Liver (tissue), 9 donors: ENCODE data around the gene RUNX1. TPM values are rescaled to one million over a fixed set of nuclear protein-coding genes. Genes with fewer than 3 reads are reported as not detected.

ENCODE experiments used
- DNase-seq: peaks from one replicate; pipeline ENCODE4 v3.0.0-alpha.2; 2017; ENCODE audit warnings: low spot score
- H3K27ac ChIP-seq, 2 donors: one replicate each; pipeline ENCODE4 v1.7.0; 2013; ENCODE audit warnings: inconsistent platforms in 2 of 2, low read length in 2 of 2, control low read depth in 1 of 2, low read depth in 1 of 2, mild to moderate bottlenecking in 1 of 2
- H3K27me3 ChIP-seq, 4 donors: one replicate each; pipeline versions ENCODE4 v1.6.1 to v1.7.0; 2013; ENCODE audit warnings: low read length in 3 of 4, inconsistent platforms in 1 of 4, mild to moderate bottlenecking in 1 of 4, moderate library complexity in 1 of 4; ENCODE audit not compliant: control insufficient read depth in 4 of 4, insufficient read depth in 4 of 4
- H3K36me3 ChIP-seq, 4 donors: one replicate each; pipeline versions ENCODE4 v1.6.1 to v1.7.0; 2013; ENCODE audit warnings: low read length in 3 of 4, mild to moderate bottlenecking in 3 of 4, low read depth in 1 of 4, moderate library complexity in 1 of 4; ENCODE audit not compliant: control insufficient read depth in 4 of 4, insufficient read depth in 3 of 4
- H3K4me1 ChIP-seq, 4 donors: one replicate each; pipeline versions ENCODE4 v1.6.1 to v1.7.0; 2013; ENCODE audit warnings: low read length in 3 of 4, mild to moderate bottlenecking in 3 of 4, moderate library complexity in 1 of 4; ENCODE audit not compliant: control insufficient read depth in 4 of 4, insufficient read depth in 4 of 4
- H3K4me3 ChIP-seq, 3 donors: one replicate each; pipeline versions ENCODE4 v1.6.1 to v1.7.0; 2013; ENCODE audit warnings: low read length in 3 of 3, control low read depth in 1 of 3, low read depth in 1 of 3, mild to moderate bottlenecking in 1 of 3
- H3K9ac ChIP-seq, 2 donors: one replicate each; pipeline ENCODE4 v1.7.0; 2013; ENCODE audit warnings: low read length in 2 of 2, mild to moderate bottlenecking in 2 of 2, moderate library complexity in 2 of 2, control low read depth in 1 of 2, low read depth in 1 of 2
- H3K9me3 ChIP-seq, 4 donors: one replicate each; pipeline versions ENCODE4 v1.6.1 to v1.7.0; 2013; ENCODE audit warnings: low read length in 3 of 4; ENCODE audit not compliant: control insufficient read depth in 4 of 4
- ATF3 ChIP-seq: IDR thresholded peaks from 2 replicates; pipeline ENCODE4 v1.6.1; 2016; ENCODE audit warnings: antibody characterized with exemption
- CTCF ChIP-seq: fragments of 150-350 bp; IDR thresholded peaks from 2 replicates; pipeline ENCODE4 v1.5.1; 2017; ENCODE audit warnings: improper control_type of control experiment, low read depth, low read length; ENCODE audit not compliant: missing input control
- EGR1 ChIP-seq, 2 donors: IDR thresholded peaks; 2 replicates each; pipeline ENCODE4 v1.6.1; 2016 to 2018; ENCODE audit warnings: antibody characterized with exemption in 2 of 2, low read depth in 2 of 2
- FOXA1 ChIP-seq: IDR thresholded peaks from 2 replicates; pipeline ENCODE4 v1.6.1; 2016; ENCODE audit warnings: antibody characterized with exemption
- FOXA2 ChIP-seq: IDR thresholded peaks from 2 replicates; pipeline ENCODE4 v1.6.1; 2016; ENCODE audit warnings: antibody characterized with exemption
- GABPA ChIP-seq, 2 donors: IDR thresholded peaks in 1 of 2; conservative IDR thresholded peaks in 1 of 2; 2 replicates each; pipeline ENCODE4 v1.6.1; 2016; ENCODE audit warnings: antibody characterized with exemption in 2 of 2, mild to moderate bottlenecking in 1 of 2, moderate library complexity in 1 of 2
- HNF4A ChIP-seq, 2 donors: conservative IDR thresholded peaks; 2 replicates each; pipeline ENCODE4 v1.6.1; 2016; ENCODE audit warnings: antibody characterized with exemption in 2 of 2, mild to moderate bottlenecking in 2 of 2
- HNF4G ChIP-seq: IDR thresholded peaks from 2 replicates; pipeline ENCODE4 v1.6.1; 2016; ENCODE audit warnings: antibody characterized with exemption
- JUND ChIP-seq, 2 donors: IDR thresholded peaks; 2 replicates each; pipeline ENCODE4 v1.6.1; 2016; ENCODE audit warnings: antibody characterized with exemption in 2 of 2
- MAX ChIP-seq: IDR thresholded peaks from 2 replicates; pipeline ENCODE4 v1.6.1; 2016; ENCODE audit warnings: antibody characterized with exemption
- NR2F2 ChIP-seq: IDR thresholded peaks from 2 replicates; pipeline ENCODE4 v1.6.1; 2016; ENCODE audit warnings: antibody characterized with exemption
- RAD21 ChIP-seq, 2 donors: IDR thresholded peaks; 2 replicates each; pipeline ENCODE4 v1.6.1; 2016; ENCODE audit warnings: antibody characterized with exemption in 2 of 2, mild to moderate bottlenecking in 2 of 2
- REST ChIP-seq: IDR thresholded peaks from 2 replicates; pipeline ENCODE4 v1.6.1; 2016; ENCODE audit warnings: antibody characterized with exemption, mild to moderate bottlenecking
- RXRA ChIP-seq, 2 donors: IDR thresholded peaks; 2 replicates each; pipeline ENCODE4 v1.6.1; 2017 to 2018; ENCODE audit warnings: antibody characterized with exemption in 2 of 2, mild to moderate bottlenecking in 1 of 2
- SP1 ChIP-seq: IDR thresholded peaks from 2 replicates; pipeline ENCODE4 v1.6.1; 2018; ENCODE audit warnings: antibody characterized with exemption, mild to moderate bottlenecking
- TAF1 ChIP-seq: conservative IDR thresholded peaks from 2 replicates; pipeline ENCODE4 v1.6.1; 2016; ENCODE audit warnings: antibody characterized with exemption, mild to moderate bottlenecking
- YY1 ChIP-seq: IDR thresholded peaks from 2 replicates; pipeline ENCODE4 v1.6.1; 2016; ENCODE audit warnings: antibody characterized with exemption, mild to moderate bottlenecking
- ZBTB33 ChIP-seq: IDR thresholded peaks from 2 replicates; pipeline ENCODE4 v1.6.1; 2016; ENCODE audit warnings: antibody characterized with exemption
- WGBS: extraction: QIAGEN DNeasy Blood & Tissue Kit; methylation state at CpG from one replicate; pipeline ENCODE4 v1.1.7; 2013; 5-methylcytosine and 5-hydroxymethylcytosine counted together
- polyA plus RNA-seq, 2 donors: library from polyadenylated mRNA; stranded (reverse) in 1 of 2; unstranded in 1 of 2; fragments of 200-250 nt in 1 of 2; fragments of >200 nt in 1 of 2; fragmentation: Nextera tagmentation in 1 of 2; extraction: Ambion mirVana in 1 of 2; gene quantifications; one replicate each; pipeline versions ENCODE4 v1.2.1 to v1.2.3, GENCODE V29; 2013 to 2015
- total RNA-seq, 2 donors: library from RNA; depleted of rRNA; stranded (reverse); fragments of >200 nt; gene quantifications; one replicate each; pipeline ENCODE4 v1.2.3, GENCODE V29; 2014
- donor health status: healthy.
- donor health status: healthy.
- donor health status: healthy.
- donor health status: healthy.
- donor health status: healthy.

RUNX1 gene
- total and polyA plus RNA-seq, 4 donors = 0.98 to 7.2 (median 3.1) TPM

GRCh38 chr21:35083246-35083645 is 34.1 kb upstream of the RUNX1 start:
- no peak overlapping the region for H3K27ac ChIP-seq
- H3K36me3 ChIP-seq = no peaks in the 10 kb centered on the region
- H3K27me3 ChIP-seq = no peaks in the 10 kb centered on the region
- 81% methylated on average over 3 of the region's 3 CpGs for WGBS
- H3K4me1 ChIP-seq = no peaks in the 10 kb centered on the region
- no peak overlapping the region for H3K4me3 ChIP-seq
- DNase-seq = no peak
- TF ChIP-seq REST (no peak), GABPA (IDR thresholded peaks at IDR 0.05 in 1 of 2, conservative IDR thresholded peaks at IDR 0.05 in 1 of 2) (no peak), NR2F2 (no peak), YY1 (no peak), TAF1 (no peak), JUND (IDR thresholded peaks at IDR 0.05) (no peak), HNF4A (conservative IDR thresholded peaks at IDR 0.05) (no peak), HNF4G (no peak), RXRA (IDR thresholded peaks at IDR 0.05) (no peak), MAX (no peak), ZBTB33 (no peak), FOXA1 (no peak)
- no peaks in the 10 kb centered on the region for H3K9me3 ChIP-seq
- H3K9ac ChIP-seq = no peak overlapping the region

- DNase-seq = no peak
- Histone ChIP-seq H3K4me1 (no peaks in the 10 kb centered on the region), H3K27me3 (no peaks in the 10 kb centered on the region), H3K9ac (no peak overlapping the region), H3K36me3 (no peaks in the 10 kb centered on the region), H3K9me3 (no peaks in the 10 kb centered on the region), H3K27ac (no peak overlapping the region), H3K4me3 (no peak overlapping the region)
- 90% methylated on average over 2 of the region's 2 CpGs for WGBS
- TF ChIP-seq NR2F2 (no peak), TAF1 (no peak), EGR1 (IDR thresholded peaks at IDR 0.05; ENCODE audit: low read depth in 2 of 2) (no peak), MAX (no peak), SP1 (no peak), REST (no peak), CTCF (no peak), FOXA2 (no peak), RAD21 (IDR thresholded peaks at IDR 0.05) (no peak), HNF4G (no peak), FOXA1 (no peak), JUND (IDR thresholded peaks at IDR 0.05) (no peak), YY1 (no peak), ATF3 (no peak), HNF4A (conservative IDR thresholded peaks at IDR 0.05) (no peak), GABPA (IDR thresholded peaks at IDR 0.05 in 1 of 2, conservative IDR thresholded peaks at IDR 0.05 in 1 of 2) (no peak), RXRA (IDR thresholded peaks at IDR 0.05) (no peak), ZBTB33 (no peak)
Measured at GRCh38 chr21:35081861-35082260, 32.8 kb upstream of the RUNX1 start.
